Myometrial cell (primary cell): ENCODE data around the gene CCDC38. TPM values are rescaled to one million over a fixed set of nuclear protein-coding genes. Genes with fewer than 3 reads are reported as not detected.

Experiments
- total RNA-seq: library from RNA; depleted of rRNA; stranded (reverse); fragments of >200 nt; gene quantifications from 2 replicates; pipeline ENCODE4 v1.2.3, GENCODE V29; 2015

CCDC38 gene
- total RNA-seq = not detected in 2 replicates

GRCh38 chr12:95942524-95943329 lies at the start of gene CCDC38:
TSS of gene CCDC38 (minus strand) at chr12:95942614. CDS start at chr12:95936509, 6,105 bp downstream.

GRCh38 chr12:95943330-95943842 lies 972 bp upstream of the CCDC38 start, which contains the start of gene AMDHD1:
TSS of gene AMDHD1 (plus strand) at chr12:95943331. CDS start at chr12:95943399, 68 bp downstream.

GRCh38 chr12:95858451-95859343 lies 83.7 kb downstream of the CCDC38 start, which contains the start of gene SNRPF:
TSS of gene SNRPF (plus strand) at chr12:95858952. CDS start at chr12:95859074, 122 bp downstream.

Other genes starting within 250 kb of the CCDC38 start
- gene NTN4, start 151.8 kb downstream of the CCDC38 start, total RNA-seq = 0.58 and 0.71 TPM in 2 replicates
- gene SNRPF, start 83.7 kb downstream of the CCDC38 start, total RNA-seq = 9.5 and 13.1 TPM in 2 replicates
- not detected in 2 replicates for gene AMDHD1, start 717 bp upstream of the CCDC38 start, total RNA-seq
- gene HAL, start 53.7 kb upstream of the CCDC38 start, total RNA-seq = not detected in 2 replicates
- 62.0 and 68.6 TPM in 2 replicates for gene LTA4H, start 93.0 kb upstream of the CCDC38 start, total RNA-seq